Panc1 (cell line): ENCODE results near the gene CELSR2. TPM values are rescaled to one million over a fixed set of nuclear protein-coding genes. Genes with fewer than 3 reads are reported as not detected.

Experiments used
- ATAC-seq: fragments of 200-7000 bp; cut with Tn5 transposase; 2 replicates; pipeline ENCODE4 v1.9.1; 2020; ENCODE audit warnings: mild to moderate bottlenecking, moderate library complexity
- BruUV-seq: library from RNA; stranded (reverse); fragments of 400-500 nt; replicated peaks from 2 replicates; lab custom pipeline; 2021; lab: Mats Ljungman, UMichigan
- CTCF ChIA-PET: fragments of 300-600 bp; sonication (Branson Sonifier 250); formaldehyde crosslinking; loops from one replicate; lab custom pipeline; 2022; ENCODE audit warnings: antibody characterized with exemption; lab: Charles Lee
- POLR2A ChIA-PET: fragments of 300-600 bp; sonication (Branson Sonifier 250); formaldehyde crosslinking; loops from one replicate; lab custom pipeline; 2022; ENCODE audit warnings: antibody characterized with exemption; lab: Charles Lee
- DNase-seq: peaks from one replicate; pipeline ENCODE4 v3.0.0-alpha.2; 2010; ENCODE audit warnings: low read depth, low spot score
- H3K27ac ChIP-seq: 2 replicates; pipeline ENCODE4 v1.5.1; 2011; ENCODE audit warnings: mild to moderate bottlenecking, low read length, inconsistent platforms
- H3K27me3 ChIP-seq: fragments of 200-500 bp; sonication (Bioruptor generic); 2 replicates; pipeline ENCODE4 v1.6.0; 2014; ENCODE audit warnings: low read length, inconsistent platforms; ENCODE audit not compliant: control insufficient read depth, insufficient read depth
- H3K36me3 ChIP-seq: fragments of 200-500 bp; sonication (Bioruptor generic); 2 replicates; pipeline ENCODE4 v1.5.1; 2014; ENCODE audit warnings: inconsistent platforms, mild to moderate bottlenecking, low read length, moderate library complexity; ENCODE audit not compliant: control insufficient read depth, insufficient read depth
- H3K4me1 ChIP-seq: 2 replicates; pipeline ENCODE4 v1.5.1; 2011; ENCODE audit warnings: inconsistent platforms, mild to moderate bottlenecking, low read length, moderate library complexity; ENCODE audit not compliant: control insufficient read depth, insufficient read depth
- H3K4me3 ChIP-seq, 2 experiments: 2 replicates each; pipeline ENCODE4 v1.5.1; 2011 to 2012; ENCODE audit warnings: low read depth in 2 of 2, low read length in 2 of 2, mild to moderate bottlenecking in 2 of 2, inconsistent platforms in 1 of 2, moderate library complexity in 1 of 2
- H3K9me3 ChIP-seq: fragments of 200-500 bp; sonication (Bioruptor generic); 2 replicates; pipeline ENCODE4 v1.5.1; 2014; ENCODE audit warnings: low read depth, mild to moderate bottlenecking, inconsistent platforms, low read length, moderate library complexity; ENCODE audit not compliant: control insufficient read depth, insufficient read depth
- POLR2AphosphoS5 ChIP-seq: IDR thresholded peaks from 2 replicates; pipeline ENCODE4 v1.6.1; 2012; ENCODE audit warnings: mild to moderate bottlenecking, low read depth, low read length, moderate library complexity
- SIN3A ChIP-seq: IDR thresholded peaks from 2 replicates; pipeline ENCODE4 v1.6.1; 2012; ENCODE audit warnings: low read depth, mild to moderate bottlenecking, low read length, moderate library complexity, borderline replicate concordance; ENCODE audit not compliant: insufficient read depth
- TCF7L2 ChIP-seq: IDR thresholded peaks from 2 replicates; pipeline ENCODE4 v1.6.1; 2011; ENCODE audit warnings: mild to moderate bottlenecking, low read depth, low read length, inconsistent platforms
- in situ Hi-C: cut with HindIII; loops from 2 replicates; pipeline ENCODE4 v1.10.0; 2016; ENCODE audit warnings: low sequenced_read_pairs, low pct_unique_long_range_greater_than_20kb
- intact Hi-C: fragments of 100-400 bp; cut with micrococcal nuclease; formaldehyde crosslinking; loops from one replicate; pipeline ENCODE4 v1.10.0; 2022; ENCODE audit not compliant: unreplicated experiment
- total RNA-seq: library from RNA; stranded (reverse); gene quantifications from one replicate; pipeline ENCODE4 v1.2.1, GENCODE V29; 2021; ENCODE audit not compliant: unreplicated experiment
- TF ChIP-seq, protein P1 (sequence below), 2 experiments: IDR thresholded peaks; 2 replicates each; pipeline ENCODE4 v1.6.1; 2011 to 2012; ENCODE audit warnings: low read depth in 2 of 2, control low read depth in 1 of 2, low read length in 1 of 2, mild to moderate bottlenecking in 1 of 2, moderate library complexity in 1 of 2; ENCODE audit not compliant: insufficient read depth in 1 of 2
- TF ChIP-seq, protein P2 (sequence below): fragments of 450-650 bp; IDR thresholded peaks from 2 replicates; pipeline ENCODE4 v1.5.1; 2017; ENCODE audit warnings: mild to moderate bottlenecking

Gene CELSR2
- total RNA-seq, 1 experiment from 2014 or later: 4.1 TPM

DNA sequence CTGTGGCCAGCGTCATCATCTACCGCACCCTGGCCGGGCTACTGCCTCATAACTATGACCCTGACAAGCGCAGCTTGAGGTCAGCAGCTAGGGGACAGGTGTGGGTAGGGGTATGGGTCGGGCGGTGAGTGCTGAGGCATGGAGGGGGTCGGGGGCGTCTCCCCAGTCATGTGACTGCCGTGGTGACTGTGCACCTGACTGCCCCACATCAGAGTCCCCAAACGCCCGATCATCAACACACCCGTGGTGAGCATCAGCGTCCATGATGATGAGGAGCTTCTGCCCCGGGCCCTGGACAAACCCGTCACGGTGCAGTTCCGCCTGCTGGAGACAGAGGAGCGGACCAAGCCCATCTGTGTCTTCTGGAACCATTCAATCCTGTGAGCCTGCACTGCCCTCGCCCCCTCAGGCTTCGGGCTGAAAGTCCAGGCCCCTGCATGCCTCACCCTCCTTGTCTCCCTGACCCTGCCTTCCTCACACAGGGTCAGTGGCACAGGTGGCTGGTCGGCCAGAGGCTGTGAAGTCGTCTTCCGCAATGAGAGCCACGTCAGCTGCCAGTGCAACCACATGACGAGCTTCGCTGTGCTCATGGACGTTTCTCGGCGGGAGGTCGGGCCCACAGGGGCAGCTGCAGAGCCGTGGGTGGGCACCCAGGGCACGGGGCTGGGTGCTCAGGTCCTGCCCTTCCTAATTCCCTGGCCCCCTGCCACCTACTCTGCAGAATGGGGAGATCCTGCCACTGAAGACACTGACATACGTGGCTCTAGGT is 20.1 kb downstream of the CELSR2 start:
- ChIA-PET CTCF (no interaction called here), POLR2A (no interaction called here)
- intact Hi-C loops (no loop called here), in situ Hi-C loops (no loop called here)
- H3K27me3 ChIP-seq: no peaks in the 10 kb centered on the region
- TF ChIP-seq, protein P1, sequence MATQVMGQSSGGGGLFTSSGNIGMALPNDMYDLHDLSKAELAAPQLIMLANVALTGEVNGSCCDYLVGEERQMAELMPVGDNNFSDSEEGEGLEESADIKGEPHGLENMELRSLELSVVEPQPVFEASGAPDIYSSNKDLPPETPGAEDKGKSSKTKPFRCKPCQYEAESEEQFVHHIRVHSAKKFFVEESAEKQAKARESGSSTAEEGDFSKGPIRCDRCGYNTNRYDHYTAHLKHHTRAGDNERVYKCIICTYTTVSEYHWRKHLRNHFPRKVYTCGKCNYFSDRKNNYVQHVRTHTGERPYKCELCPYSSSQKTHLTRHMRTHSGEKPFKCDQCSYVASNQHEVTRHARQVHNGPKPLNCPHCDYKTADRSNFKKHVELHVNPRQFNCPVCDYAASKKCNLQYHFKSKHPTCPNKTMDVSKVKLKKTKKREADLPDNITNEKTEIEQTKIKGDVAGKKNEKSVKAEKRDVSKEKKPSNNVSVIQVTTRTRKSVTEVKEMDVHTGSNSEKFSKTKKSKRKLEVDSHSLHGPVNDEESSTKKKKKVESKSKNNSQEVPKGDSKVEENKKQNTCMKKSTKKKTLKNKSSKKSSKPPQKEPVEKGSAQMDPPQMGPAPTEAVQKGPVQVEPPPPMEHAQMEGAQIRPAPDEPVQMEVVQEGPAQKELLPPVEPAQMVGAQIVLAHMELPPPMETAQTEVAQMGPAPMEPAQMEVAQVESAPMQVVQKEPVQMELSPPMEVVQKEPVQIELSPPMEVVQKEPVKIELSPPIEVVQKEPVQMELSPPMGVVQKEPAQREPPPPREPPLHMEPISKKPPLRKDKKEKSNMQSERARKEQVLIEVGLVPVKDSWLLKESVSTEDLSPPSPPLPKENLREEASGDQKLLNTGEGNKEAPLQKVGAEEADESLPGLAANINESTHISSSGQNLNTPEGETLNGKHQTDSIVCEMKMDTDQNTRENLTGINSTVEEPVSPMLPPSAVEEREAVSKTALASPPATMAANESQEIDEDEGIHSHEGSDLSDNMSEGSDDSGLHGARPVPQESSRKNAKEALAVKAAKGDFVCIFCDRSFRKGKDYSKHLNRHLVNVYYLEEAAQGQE (IDR thresholded peaks at IDR 0.05; ENCODE audit: insufficient read depth in 1 of 2, low read depth in 2 of 2, low read length in 1 of 2): no peak
- no peak for TF ChIP-seq TCF7L2
- TF ChIP-seq, protein P2, sequence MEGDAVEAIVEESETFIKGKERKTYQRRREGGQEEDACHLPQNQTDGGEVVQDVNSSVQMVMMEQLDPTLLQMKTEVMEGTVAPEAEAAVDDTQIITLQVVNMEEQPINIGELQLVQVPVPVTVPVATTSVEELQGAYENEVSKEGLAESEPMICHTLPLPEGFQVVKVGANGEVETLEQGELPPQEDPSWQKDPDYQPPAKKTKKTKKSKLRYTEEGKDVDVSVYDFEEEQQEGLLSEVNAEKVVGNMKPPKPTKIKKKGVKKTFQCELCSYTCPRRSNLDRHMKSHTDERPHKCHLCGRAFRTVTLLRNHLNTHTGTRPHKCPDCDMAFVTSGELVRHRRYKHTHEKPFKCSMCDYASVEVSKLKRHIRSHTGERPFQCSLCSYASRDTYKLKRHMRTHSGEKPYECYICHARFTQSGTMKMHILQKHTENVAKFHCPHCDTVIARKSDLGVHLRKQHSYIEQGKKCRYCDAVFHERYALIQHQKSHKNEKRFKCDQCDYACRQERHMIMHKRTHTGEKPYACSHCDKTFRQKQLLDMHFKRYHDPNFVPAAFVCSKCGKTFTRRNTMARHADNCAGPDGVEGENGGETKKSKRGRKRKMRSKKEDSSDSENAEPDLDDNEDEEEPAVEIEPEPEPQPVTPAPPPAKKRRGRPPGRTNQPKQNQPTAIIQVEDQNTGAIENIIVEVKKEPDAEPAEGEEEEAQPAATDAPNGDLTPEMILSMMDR: no peak
- TF ChIP-seq POLR2AphosphoS5: no peak
- TF ChIP-seq SIN3A: no peak
- no peak for DNase-seq
- H3K4me3 ChIP-seq: no peak overlapping the region
- H3K36me3 ChIP-seq: no peaks in the 10 kb centered on the region
- no peaks in the 10 kb centered on the region for H3K9me3 ChIP-seq
- H3K27ac ChIP-seq: no peak overlapping the region
- BruUV-seq: no TSS peak
- no peak for ATAC-seq
- peaks cover 7% of the 10 kb centered on the region for H3K4me1 ChIP-seq

DNA sequence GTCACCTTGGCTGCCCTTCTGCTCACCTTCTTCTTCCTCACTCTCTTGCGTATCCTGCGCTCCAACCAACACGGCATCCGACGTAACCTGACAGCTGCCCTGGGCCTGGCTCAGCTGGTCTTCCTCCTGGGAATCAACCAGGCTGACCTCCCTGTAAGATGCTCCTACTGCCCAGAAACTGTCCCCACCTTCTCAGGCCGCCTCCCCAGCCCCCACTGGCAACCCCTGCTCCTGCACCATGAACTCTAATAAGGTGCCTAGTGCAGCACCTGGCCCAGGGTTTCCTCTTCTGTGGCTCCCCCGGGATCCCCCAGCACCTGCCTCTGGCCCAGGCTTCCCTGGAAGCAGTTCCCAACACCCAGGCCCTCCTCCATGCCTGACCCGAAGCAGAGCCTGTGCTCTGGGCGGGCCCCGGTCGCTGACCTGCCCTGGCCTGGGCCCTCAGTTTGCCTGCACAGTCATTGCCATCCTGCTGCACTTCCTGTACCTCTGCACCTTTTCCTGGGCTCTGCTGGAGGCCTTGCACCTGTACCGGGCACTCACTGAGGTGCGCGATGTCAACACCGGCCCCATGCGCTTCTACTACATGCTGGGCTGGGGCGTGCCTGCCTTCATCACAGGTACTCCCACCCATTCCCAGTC is 20.8 kb downstream of the CELSR2 start:
- Histone ChIP-seq H3K36me3 (no peaks in the 10 kb centered on the region), H3K27ac (no peak overlapping the region), H3K27me3 (no peaks in the 10 kb centered on the region), H3K4me1 (peaks cover 13% of the 10 kb centered on the region), H3K4me3 (no peak overlapping the region), H3K9me3 (no peaks in the 10 kb centered on the region)
- intact Hi-C loops: no loop called here
- CTCF ChIA-PET: no interaction called here
- ATAC-seq (no peak), DNase-seq (no peak)
- POLR2A ChIA-PET: no interaction called here
- in situ Hi-C loops: no loop called here
- TF ChIP-seq SIN3A: no peak
- TF ChIP-seq, protein P1 (IDR thresholded peaks at IDR 0.05; ENCODE audit: insufficient read depth in 1 of 2, low read depth in 2 of 2, low read length in 1 of 2): no peak
- TF ChIP-seq POLR2AphosphoS5: no peak
- TF ChIP-seq, protein P2: no peak
- TF ChIP-seq TCF7L2: no peak
- no TSS peak for BruUV-seq
